LNCaP clone FGC (cell line): ENCODE results near the gene NOP10.
A peak's percentile ranks its signal among the peaks of the same experiment; 100 is the strongest.

ENCODE experiments used
- DNase-seq: peaks from one replicate; pipeline ENCODE4 v3.0.0-alpha.2; 2011; ENCODE audit warnings: low read depth
- H3K4me3 ChIP-seq: 2 replicates; pipeline ENCODE4 v1.5.1; 2011; ENCODE audit warnings: mild to moderate bottlenecking, low read depth, low read length, control low read depth
- TF ChIP-seq, protein P1 (sequence below): IDR thresholded peaks from 2 replicates; pipeline ENCODE4 v1.5.1; 2012; ENCODE audit warnings: mild to moderate bottlenecking; ENCODE audit not compliant: control insufficient read depth, insufficient read depth; ENCODE audit errors: extremely low read depth

NOP10 gene

DNA sequence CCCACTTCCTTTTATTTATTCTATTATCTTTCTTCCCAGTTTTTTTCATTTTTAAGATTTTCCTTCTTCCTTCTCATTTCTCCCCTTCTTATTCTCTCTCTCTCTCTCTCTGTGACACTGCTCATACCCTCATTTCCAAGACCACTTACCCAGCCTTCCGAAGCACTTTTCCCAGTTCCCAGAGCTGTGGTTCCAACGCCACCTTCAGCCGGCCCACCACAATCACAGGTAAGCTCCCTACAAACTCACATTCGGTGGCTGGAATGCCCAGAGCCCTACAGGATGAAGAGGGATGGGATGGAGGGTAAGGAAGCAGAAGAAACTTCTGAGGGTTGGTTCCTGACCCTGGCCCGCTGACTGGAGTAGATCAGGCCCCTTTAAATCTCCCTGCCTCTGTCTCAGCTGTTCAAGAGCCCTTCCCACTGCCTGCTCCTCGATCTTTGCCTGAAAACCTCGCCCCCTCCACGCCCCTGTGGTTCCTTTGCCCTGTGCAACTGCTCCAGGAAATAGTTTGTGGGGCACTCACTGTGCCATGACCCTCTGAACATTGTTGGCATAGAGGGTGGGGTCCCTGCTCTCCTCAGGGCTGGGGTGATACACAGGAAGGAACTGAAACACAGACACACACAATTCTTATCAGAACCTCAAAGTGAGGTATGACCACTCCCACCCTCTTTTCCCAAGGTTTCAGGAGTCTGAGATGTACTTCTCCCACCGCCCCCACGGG lies 19.3 kb upstream of the NOP10 start:
- DNase-seq, result no peak
- TF ChIP-seq, protein P1, sequence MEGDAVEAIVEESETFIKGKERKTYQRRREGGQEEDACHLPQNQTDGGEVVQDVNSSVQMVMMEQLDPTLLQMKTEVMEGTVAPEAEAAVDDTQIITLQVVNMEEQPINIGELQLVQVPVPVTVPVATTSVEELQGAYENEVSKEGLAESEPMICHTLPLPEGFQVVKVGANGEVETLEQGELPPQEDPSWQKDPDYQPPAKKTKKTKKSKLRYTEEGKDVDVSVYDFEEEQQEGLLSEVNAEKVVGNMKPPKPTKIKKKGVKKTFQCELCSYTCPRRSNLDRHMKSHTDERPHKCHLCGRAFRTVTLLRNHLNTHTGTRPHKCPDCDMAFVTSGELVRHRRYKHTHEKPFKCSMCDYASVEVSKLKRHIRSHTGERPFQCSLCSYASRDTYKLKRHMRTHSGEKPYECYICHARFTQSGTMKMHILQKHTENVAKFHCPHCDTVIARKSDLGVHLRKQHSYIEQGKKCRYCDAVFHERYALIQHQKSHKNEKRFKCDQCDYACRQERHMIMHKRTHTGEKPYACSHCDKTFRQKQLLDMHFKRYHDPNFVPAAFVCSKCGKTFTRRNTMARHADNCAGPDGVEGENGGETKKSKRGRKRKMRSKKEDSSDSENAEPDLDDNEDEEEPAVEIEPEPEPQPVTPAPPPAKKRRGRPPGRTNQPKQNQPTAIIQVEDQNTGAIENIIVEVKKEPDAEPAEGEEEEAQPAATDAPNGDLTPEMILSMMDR, result 0 out of 2 replicates have a peak, but pooled peaks have one; percentile 2
- no peak overlapping the region for H3K4me3 ChIP-seq

DNA sequence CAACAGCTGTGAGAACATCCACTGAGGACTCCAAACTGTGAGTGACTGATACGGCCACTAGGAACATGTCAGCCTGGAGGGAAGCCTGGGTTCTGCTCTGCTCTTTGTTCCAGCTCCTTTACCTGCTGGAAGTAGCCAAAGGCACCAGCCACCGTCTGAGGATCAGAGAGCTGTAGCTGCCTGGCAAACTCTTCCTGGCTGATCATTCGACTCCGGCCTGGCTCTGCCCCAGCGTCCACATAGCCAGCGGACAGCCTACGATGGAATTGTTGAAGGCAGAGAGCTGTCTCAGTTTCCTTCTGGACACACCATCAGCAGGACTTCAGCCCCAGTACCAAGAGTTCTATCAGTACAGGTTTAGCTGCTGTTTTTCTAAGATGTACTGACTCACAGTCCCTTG lies 18.3 kb upstream of the NOP10 start:
- H3K4me3 ChIP-seq, result no peak overlapping the region
- DNase-seq, result no peak
- TF ChIP-seq, protein P1, result no peak

DNA sequence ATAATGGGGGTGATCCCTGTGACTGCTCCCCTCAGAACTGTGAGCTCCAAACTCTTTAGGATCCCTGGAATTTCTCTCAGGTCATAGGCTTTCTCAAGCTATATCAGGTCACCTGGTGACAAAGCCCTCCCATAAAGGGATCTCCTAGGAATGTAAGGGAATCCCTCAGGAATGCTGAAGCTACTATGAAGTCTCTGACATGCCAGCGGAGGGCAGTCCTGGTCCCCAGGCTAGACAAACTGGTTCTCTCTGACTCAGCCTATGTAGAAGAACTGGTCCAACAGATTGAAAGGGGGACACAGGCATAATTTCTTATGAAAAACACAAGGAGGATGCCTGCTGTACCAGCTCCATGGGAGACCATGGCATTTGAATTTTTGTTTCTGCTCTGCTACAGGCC lies 17.4 kb upstream of the NOP10 start:
- H3K4me3 ChIP-seq, result no peak overlapping the region
- peak; percentile 43 for DNase-seq
- TF ChIP-seq, protein P1, result peak; percentile 37

DNA sequence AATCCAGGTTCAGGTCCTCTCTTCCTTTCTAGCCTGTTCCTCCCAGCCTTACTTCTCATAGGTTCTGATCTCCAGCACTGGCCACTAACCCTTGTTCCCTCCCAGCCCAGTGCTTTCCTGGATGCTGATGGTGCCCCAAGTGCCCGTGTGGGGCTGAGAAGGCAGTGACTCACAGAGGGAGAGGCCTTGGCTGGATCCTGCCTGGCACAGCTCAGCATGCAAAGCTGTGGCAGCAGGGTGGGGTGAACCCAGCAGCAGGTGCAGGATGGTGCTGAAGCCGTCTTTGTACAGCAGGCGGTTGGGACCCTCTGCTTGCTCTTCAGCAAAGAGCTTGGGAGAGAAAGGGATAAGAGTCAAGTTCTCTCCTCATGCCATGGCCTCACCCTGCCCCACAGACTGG lies 16.5 kb upstream of the NOP10 start:
- no peak overlapping the region for H3K4me3 ChIP-seq
- DNase-seq, result no peak
- TF ChIP-seq, protein P1, result no peak

DNA sequence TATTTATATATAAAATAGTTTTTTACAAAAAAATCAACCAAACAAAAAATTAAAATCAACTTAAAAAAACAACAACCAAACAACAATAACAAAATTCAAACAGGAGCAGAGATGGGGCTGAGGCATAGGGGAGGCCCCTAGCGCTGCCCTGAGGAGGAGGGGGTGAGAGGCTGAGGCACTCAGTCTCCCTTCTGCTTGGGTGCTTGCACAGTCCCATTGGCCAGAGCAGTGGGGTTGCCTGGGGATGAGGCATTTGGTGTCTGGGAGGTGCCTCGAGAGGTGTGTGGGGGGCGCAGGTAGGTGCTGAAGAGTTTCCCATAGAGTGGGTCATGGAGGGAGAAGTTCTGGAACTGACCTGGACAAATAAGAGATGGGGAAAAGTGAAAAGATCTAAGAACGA lies 16.0 kb upstream of the NOP10 start:
- no peak for DNase-seq
- TF ChIP-seq, protein P1, result no peak
- no peak overlapping the region for H3K4me3 ChIP-seq

DNA sequence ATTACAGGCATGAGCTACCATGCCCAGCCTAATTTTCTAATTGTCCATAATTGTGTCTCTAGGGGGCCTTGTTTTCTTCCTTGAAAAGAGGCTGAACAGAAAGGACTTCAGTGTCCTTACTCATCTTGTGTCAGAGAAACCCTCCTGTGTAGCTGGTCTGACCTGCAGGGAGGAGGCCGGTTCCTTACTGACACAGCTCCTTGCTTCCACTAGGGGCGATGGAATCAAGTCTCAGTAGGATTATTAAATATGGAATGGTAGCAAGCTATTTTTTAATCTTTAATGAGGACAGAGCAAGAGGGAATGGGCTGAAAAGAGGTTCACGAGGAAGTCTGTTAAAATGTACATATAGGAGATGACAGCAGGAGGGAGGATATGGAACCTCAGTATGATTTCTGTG lies 15.4 kb upstream of the NOP10 start:
- no peak overlapping the region for H3K4me3 ChIP-seq
- TF ChIP-seq, protein P1, result peak; percentile 41; the same call in 1 of the 2 replicates
- no peak for DNase-seq

DNA sequence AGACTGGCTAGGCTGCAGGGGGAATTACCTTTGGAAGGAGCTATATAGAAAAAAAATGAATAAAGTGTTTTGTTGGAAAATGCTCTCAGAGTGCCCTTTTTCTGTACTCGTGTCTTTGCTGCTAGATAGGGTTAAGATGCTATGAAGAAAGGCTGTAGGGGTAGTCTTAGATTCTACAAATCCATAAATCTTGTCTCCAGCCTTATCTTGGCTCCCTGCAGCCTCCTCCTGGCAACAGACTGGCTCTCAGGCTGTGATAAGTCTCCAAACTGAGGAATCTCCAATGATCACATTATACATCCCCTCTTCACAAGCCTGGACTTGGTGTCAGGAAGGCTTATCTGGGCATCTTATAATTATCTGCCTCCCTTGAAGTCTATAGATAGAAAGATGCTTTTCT lies 14.7 kb upstream of the NOP10 start:
- H3K4me3 ChIP-seq, result no peak overlapping the region
- TF ChIP-seq, protein P1, result no peak
- DNase-seq, result no peak
